K562 (cell line): ENCODE measurements around the gene OSBPL7. TPM values are rescaled to one million over a fixed set of nuclear protein-coding genes. Genes with fewer than 3 reads are reported as not detected.

Source experiments
- BACH1 ChIP-seq: fragments of 200-800 bp; sonication (Bioruptor generic); IDR thresholded peaks from 2 replicates; pipeline ENCODE4 v1.6.1; 2016; ENCODE audit warnings: missing genetic modification characterization, missing compliant biosample characterization
- BMI1 ChIP-seq: fragments of 150-350 bp; IDR thresholded peaks from 2 replicates; pipeline ENCODE4 v1.6.1; 2014; ENCODE audit warnings: low read length
- CBFB ChIP-seq: sonication (generic); formaldehyde crosslinking; IDR thresholded peaks from 2 replicates; pipeline ENCODE4 v1.4.0; 2020; ENCODE audit warnings: mild to moderate bottlenecking, missing genetic modification reagents
- CHD4 ChIP-seq: fragments of 200-600 bp; sonication (generic); IDR thresholded peaks from 3 replicates; pipeline ENCODE4 v1.6.1; 2012; ENCODE audit warnings: low read depth, mild to moderate bottlenecking, mixed read lengths, low read length, inconsistent platforms; ENCODE audit not compliant: insufficient read depth, insufficient replicate concordance, poor library complexity, severe bottlenecking
- IFI16 ChIP-seq: fragments of 250-450 bp; sonication (Bioruptor Pico); IDR thresholded peaks from 2 replicates; pipeline ENCODE4 v2.1.2; 2022; ENCODE audit warnings: mild to moderate bottlenecking, inconsistent platforms
- KLF1 ChIP-seq: fragments of 450-650 bp; IDR thresholded peaks from 2 replicates; pipeline ENCODE4 v1.6.1; 2016; ENCODE audit warnings: missing genetic modification characterization, missing compliant biosample characterization
- MYC ChIP-seq, 2 experiments: fragments of 250-450 bp in 1 of 2; sonication (Bioruptor Pico) in 1 of 2; IDR thresholded peaks; 2 replicates each; pipeline versions ENCODE4 v1.5.1 to v1.6.1; 2012 to 2021; ENCODE audit warnings: low read depth in 2 of 2, borderline replicate concordance in 1 of 2, improper control_type of control experiment in 1 of 2, low read length in 1 of 2, mild to moderate bottlenecking in 1 of 2, moderate library complexity in 1 of 2
- NR4A1 ChIP-seq, 2 experiments: fragments of 250-450 bp in 1 of 2; fragments of 450-650 bp in 1 of 2; sonication (Bioruptor Pico) in 1 of 2; IDR thresholded peaks; 2 replicates each; pipeline versions ENCODE4 v1.4.0 to v1.6.1; 2016 to 2020; ENCODE audit warnings: mild to moderate bottlenecking in 2 of 2, missing compliant biosample characterization in 1 of 2, missing genetic modification characterization in 1 of 2, moderate library complexity in 1 of 2
- PHF8 ChIP-seq: fragments of 200-600 bp; sonication (generic); IDR thresholded peaks from 2 replicates; pipeline ENCODE4 v1.6.1; 2012; ENCODE audit warnings: mixed run types, mild to moderate bottlenecking, inconsistent platforms, low read length, moderate library complexity, borderline replicate concordance
- PML ChIP-seq: IDR thresholded peaks from 2 replicates; pipeline ENCODE4 v1.6.1; 2012; ENCODE audit warnings: low read length, inconsistent platforms
- POLR2B ChIP-seq: fragments of 450-650 bp; IDR thresholded peaks from 2 replicates; pipeline ENCODE4 v1.6.1; 2018; ENCODE audit warnings: low read depth; ENCODE audit not compliant: partially characterized antibody
- RFX1 ChIP-seq: fragments of 450-650 bp; IDR thresholded peaks from 2 replicates; pipeline ENCODE4 v1.6.1; 2016; ENCODE audit warnings: mild to moderate bottlenecking, moderate library complexity
- SMAD1 ChIP-seq: fragments of 150-350 bp; IDR thresholded peaks from 2 replicates; pipeline ENCODE4 v1.6.1; 2014; ENCODE audit warnings: low read length, low read depth; ENCODE audit not compliant: partially characterized antibody
- SRSF3 ChIP-seq: fragments of 200-400 bp; formaldehyde crosslinking; IDR thresholded peaks from 2 replicates; pipeline ENCODE4 v1.6.1; 2016; ENCODE audit warnings: mild to moderate bottlenecking, low read length, moderate library complexity; ENCODE audit not compliant: insufficient read depth
- SUPT5H ChIP-seq: fragments of 450-650 bp; IDR thresholded peaks from 2 replicates; pipeline ENCODE4 v1.6.1; 2016
- TOE1 ChIP-seq, 2 experiments: fragments of 450-650 bp in 1 of 2; sonication (generic) in 1 of 2; formaldehyde crosslinking in 1 of 2; IDR thresholded peaks; 2 replicates each; pipeline versions ENCODE4 v1.7.1 to v1.8.0; 2016 to 2022; ENCODE audit warnings: borderline replicate concordance in 2 of 2, mild to moderate bottlenecking in 2 of 2, antibody characterized with exemption in 1 of 2, inconsistent platforms in 1 of 2, low read depth in 1 of 2, missing genetic modification reagents in 1 of 2, moderate library complexity in 1 of 2
- YY1 ChIP-seq, 3 experiments: IDR thresholded peaks; 2 replicates each; pipeline ENCODE4 v1.6.1; 2011; ENCODE audit warnings: low read length in 2 of 3, mild to moderate bottlenecking in 2 of 3, moderate library complexity in 2 of 3, borderline replicate concordance in 1 of 3, control low read depth in 1 of 3, low read depth in 1 of 3; ENCODE audit not compliant: insufficient read depth in 3 of 3, insufficient replicate concordance in 2 of 3, control insufficient read depth in 1 of 3, insufficient read length in 1 of 3; ENCODE audit errors: extremely low read depth in 1 of 3
- ZBTB7A ChIP-seq: IDR thresholded peaks from 2 replicates; pipeline ENCODE4 v1.6.1; 2011; ENCODE audit warnings: low read depth, mild to moderate bottlenecking, low read length, moderate library complexity, borderline replicate concordance; ENCODE audit not compliant: control insufficient read depth
- ZNF830 ChIP-seq: fragments of 250-450 bp; sonication (Bioruptor Pico); IDR thresholded peaks from 2 replicates; pipeline ENCODE4 v1.5.0; 2021; ENCODE audit warnings: mild to moderate bottlenecking
- polyA plus RNA-seq, 8 experiments: library from polyadenylated mRNA; depleted of rRNA in 4 of 8; stranded (reverse) in 5 of 8; unstranded in 3 of 8; fragments of >200 nt; fragmentation: Nextera tagmentation in 2 of 8; fragmentation: Illumina TruSeq in 1 of 8; extraction: Ambion mirVana in 2 of 8; extraction: Trizol in 1 of 8; gene quantifications; 2 replicates each; pipeline versions ENCODE4 v1.2.1 to v1.2.3, GENCODE V29; 2011 to 2014; ENCODE audit warnings: inconsistent platforms in 1 of 8, missing spikeins in 1 of 8
- total RNA-seq, 7 experiments: library from RNA; depleted of rRNA in 6 of 7; stranded (reverse); fragments of >200 nt in 6 of 7; fragmentation: Illumina TruSeq in 2 of 7; extraction: Trizol in 2 of 7; gene quantifications; 2 replicates each; pipeline versions ENCODE4 v1.2.1 to v1.2.3, GENCODE V29; 2011 to 2021; ENCODE audit warnings: low replicate concordance in 1 of 7
- TF ChIP-seq, protein P1 (sequence below), 2 experiments: fragments of 450-650 bp; conservative IDR thresholded peaks; 2 replicates each; pipeline ENCODE4 v1.6.1; 2017; ENCODE audit warnings: mild to moderate bottlenecking in 2 of 2, moderate library complexity in 2 of 2
- TF ChIP-seq, protein P2 (sequence below): fragments of 450-650 bp; IDR thresholded peaks from 2 replicates; pipeline ENCODE4 v1.6.1; 2016; ENCODE audit warnings: antibody characterized with exemption

OSBPL7 gene
- total and polyA plus RNA-seq, 9 of the 15 experiments (the other 6 are each of a cell fraction or from before 2014, with no cell fraction given), result 0.32 to 11.9 (median 5.8) TPM

- TF ChIP-seq NR4A1 (CRISPR knock-in tag; IDR thresholded peaks at IDR 0.05) (no peak), NR4A1 (tag; IDR thresholded peaks at IDR 0.05) (no peak), ZNF830 (CRISPR knock-in tag) (peak; percentile 48; the same call in 1 of the 2 replicates), SRSF3 (no peak), PML (peak; percentile 79), YY1 (IDR thresholded peaks at IDR 0.05; ENCODE audit: borderline replicate concordance in 1 of 3, control insufficient read depth in 1 of 3, extremely low read depth in 1 of 3, insufficient read depth in 3 of 3, insufficient read length in 1 of 3, insufficient replicate concordance in 2 of 3, low read depth in 1 of 3, low read length in 2 of 3) (peak in 2 of 3 experiments; percentile 88 to 91), SUPT5H (peak; percentile 98), PHF8 (peak; percentile 93; the same call in 1 of the 2 replicates), SMAD1 (peak; percentile 67), RFX1 (peak; percentile 97), CHD4 (no peak), POLR2B (peak; percentile 96), MYC (IDR thresholded peaks at IDR 0.05; ENCODE audit: low read depth, low read length) (peak; percentile 63), MYC (CRISPR knock-in tag; IDR thresholded peaks at IDR 0.05; ENCODE audit: borderline replicate concordance, low read depth) (no peak), ZBTB7A (peak; percentile 86), BMI1 (peak; percentile 71), CBFB (0 out of 2 replicates have a peak, but pooled peaks have one; percentile 40), KLF1 (tag) (peak; percentile 62; the same call in 1 of the 2 replicates), BACH1 (tag) (no peak), TOE1 (IDR thresholded peaks at IDR 0.05; ENCODE audit: borderline replicate concordance) (no peak; the same call in none of the 2 replicates), TOE1 (CRISPR knock-in tag; IDR thresholded peaks at IDR 0.05; ENCODE audit: borderline replicate concordance, low read depth) (no peak), IFI16 (CRISPR knock-in tag) (no peak)
- TF ChIP-seq, protein P1, sequence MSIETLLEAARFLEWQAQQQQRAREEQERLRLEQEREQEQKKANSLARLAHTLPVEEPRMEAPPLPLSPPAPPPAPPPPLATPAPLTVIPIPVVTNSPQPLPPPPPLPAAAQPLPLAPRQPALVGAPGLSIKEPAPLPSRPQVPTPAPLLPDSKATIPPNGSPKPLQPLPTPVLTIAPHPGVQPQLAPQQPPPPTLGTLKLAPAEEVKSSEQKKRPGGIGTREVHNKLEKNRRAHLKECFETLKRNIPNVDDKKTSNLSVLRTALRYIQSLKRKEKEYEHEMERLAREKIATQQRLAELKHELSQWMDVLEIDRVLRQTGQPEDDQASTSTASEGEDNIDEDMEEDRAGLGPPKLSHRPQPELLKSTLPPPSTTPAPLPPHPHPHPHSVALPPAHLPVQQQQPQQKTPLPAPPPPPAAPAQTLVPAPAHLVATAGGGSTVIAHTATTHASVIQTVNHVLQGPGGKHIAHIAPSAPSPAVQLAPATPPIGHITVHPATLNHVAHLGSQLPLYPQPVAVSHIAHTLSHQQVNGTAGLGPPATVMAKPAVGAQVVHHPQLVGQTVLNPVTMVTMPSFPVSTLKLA (conservative IDR thresholded peaks at IDR 0.05), result peak; percentile 39 to 79; a peak in 3 of 4 replicates
- TF ChIP-seq, protein P2, sequence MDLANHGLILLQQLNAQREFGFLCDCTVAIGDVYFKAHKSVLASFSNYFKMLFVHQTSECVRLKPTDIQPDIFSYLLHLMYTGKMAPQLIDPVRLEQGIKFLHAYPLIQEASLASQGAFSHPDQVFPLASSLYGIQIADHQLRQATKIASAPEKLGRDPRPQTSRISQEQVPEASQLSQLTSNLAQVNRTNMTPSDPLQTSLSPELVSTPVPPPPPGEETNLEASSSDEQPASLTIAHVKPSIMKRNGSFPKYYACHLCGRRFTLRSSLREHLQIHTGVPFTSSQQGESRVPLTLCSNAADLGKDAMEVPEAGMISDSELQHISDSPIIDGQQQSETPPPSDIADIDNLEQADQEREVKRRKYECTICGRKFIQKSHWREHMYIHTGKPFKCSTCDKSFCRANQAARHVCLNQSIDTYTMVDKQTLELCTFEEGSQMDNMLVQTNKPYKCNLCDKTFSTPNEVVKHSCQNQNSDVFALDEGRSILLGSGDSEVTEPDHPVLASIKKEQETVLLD, result peak; percentile 59; the same call in 1 of the 2 replicates
These were observed 9.7 kb upstream of the OSBPL7 start, which contains the start of the genes LRRC46 and MRPL10 (continued) for GRCh38 chr17:47831003-47831933.
